ENCODE results near the gene CDC25C. TPM values are rescaled to one million over a fixed set of nuclear protein-coding genes. Genes with fewer than 3 reads are reported as not detected.

The CDC25C gene
- total and polyA plus RNA-seq, 9 of the 15 experiments (the other 6 are each of a cell fraction or from before 2014, with no cell fraction given) = 19.1 to 63.7 (median 31.9) TPM

- no peak for TF ChIP-seq NR0B1 (IDR thresholded peaks at IDR 0.05; ENCODE audit: partially characterized antibody)
- TF ChIP-seq CBX1 (IDR thresholded peaks at IDR 0.05; ENCODE audit: low read depth) = peak; percentile 89; the same call in 1 of the 2 replicates
- TF ChIP-seq PTTG1 (tag; IDR thresholded peaks at IDR 0.05; ENCODE audit: low read depth) = no peak
- TF ChIP-seq ZNF124 (CRISPR knock-in tag; IDR thresholded peaks at IDR 0.05) = no peak
- no peak for TF ChIP-seq ILK (tag; IDR thresholded peaks at IDR 0.05; ENCODE audit: borderline replicate concordance, low read depth)
- TF ChIP-seq ZFX (CRISPR knock-in tag; IDR thresholded peaks at IDR 0.05) = peak; percentile 99
- no peak for TF ChIP-seq ZNF232 (CRISPR knock-in tag; IDR thresholded peaks at IDR 0.05)
- TF ChIP-seq NONO (IDR thresholded peaks at IDR 0.05; ENCODE audit: low read depth in 2 of 2, low read length in 1 of 2) = peak; percentile 100
- no peak for TF ChIP-seq ELF4 (CRISPR knock-in tag; IDR thresholded peaks at IDR 0.05)
- TF ChIP-seq NFRKB (IDR thresholded peaks at IDR 0.05; ENCODE audit: low read depth) = no peak; the same call in 1 of the 2 replicates
- TF ChIP-seq PKNOX1 (IDR thresholded peaks at IDR 0.05) = no peak; the same call in 1 of the 2 replicates
- no peak for TF ChIP-seq CHD7 (IDR thresholded peaks at IDR 0.05; ENCODE audit: low read depth, low read length)
Observed at GRCh38 chr5:138337685-138338410, 6.2 kb upstream of the CDC25C start, which contains the start of gene FAM53C (continued).

All from K562 (cell line).